HG03045 (cell line): ENCODE data around the gene GALNT10.

Experiments
- ATAC-seq: cut with Tn5 transposase; IDR thresholded peaks from one replicate; pipeline ENCODE4 v1.9.1; 2021; ENCODE audit warnings: mild to moderate bottlenecking, moderate library complexity; ENCODE audit not compliant: unreplicated experiment

Gene GALNT10

DNA sequence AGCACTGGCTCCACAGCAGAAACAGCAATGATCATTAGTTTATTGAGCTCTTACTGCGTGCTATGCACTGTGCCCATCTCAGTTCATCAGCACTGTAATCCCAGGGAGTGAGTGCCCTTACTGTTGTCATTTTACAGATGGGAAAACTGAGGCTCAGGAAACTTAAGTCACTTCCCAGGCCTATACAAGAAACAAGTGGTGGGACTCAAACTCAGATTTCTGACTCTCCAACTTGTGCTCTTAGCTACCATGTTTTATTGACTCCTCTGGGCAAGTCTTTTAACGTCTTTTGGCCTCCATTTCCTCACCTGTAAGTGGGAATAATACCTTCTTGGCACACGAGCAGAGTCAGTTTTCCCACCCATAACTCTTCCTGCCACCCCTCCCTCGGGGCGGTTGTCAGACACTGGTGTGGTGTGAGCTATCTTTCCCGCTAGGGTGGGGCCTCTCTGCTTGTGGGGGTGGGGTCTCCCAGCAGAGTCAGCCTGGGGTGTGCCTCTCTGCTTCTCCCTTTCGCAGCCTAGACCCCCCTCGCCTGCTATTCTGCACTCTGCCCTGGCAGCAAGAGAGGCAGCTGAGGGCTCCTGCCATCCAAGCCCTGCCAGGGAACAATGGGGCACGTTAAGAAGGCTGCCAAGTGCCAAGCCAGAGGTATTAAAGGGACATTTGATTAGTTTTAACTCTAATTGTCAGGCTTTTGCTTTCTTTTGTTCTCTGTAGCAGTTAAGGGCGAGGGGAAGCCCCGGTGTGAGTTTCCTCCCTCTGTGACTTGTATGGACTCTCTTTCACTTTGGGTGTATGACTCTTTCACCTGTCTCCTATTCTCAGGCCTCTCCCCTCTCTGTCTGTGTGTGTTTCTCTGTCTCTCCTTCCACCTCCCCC, 12.1 kb downstream of the GALNT10 start:
- peak; percentile 96 for ATAC-seq

DNA sequence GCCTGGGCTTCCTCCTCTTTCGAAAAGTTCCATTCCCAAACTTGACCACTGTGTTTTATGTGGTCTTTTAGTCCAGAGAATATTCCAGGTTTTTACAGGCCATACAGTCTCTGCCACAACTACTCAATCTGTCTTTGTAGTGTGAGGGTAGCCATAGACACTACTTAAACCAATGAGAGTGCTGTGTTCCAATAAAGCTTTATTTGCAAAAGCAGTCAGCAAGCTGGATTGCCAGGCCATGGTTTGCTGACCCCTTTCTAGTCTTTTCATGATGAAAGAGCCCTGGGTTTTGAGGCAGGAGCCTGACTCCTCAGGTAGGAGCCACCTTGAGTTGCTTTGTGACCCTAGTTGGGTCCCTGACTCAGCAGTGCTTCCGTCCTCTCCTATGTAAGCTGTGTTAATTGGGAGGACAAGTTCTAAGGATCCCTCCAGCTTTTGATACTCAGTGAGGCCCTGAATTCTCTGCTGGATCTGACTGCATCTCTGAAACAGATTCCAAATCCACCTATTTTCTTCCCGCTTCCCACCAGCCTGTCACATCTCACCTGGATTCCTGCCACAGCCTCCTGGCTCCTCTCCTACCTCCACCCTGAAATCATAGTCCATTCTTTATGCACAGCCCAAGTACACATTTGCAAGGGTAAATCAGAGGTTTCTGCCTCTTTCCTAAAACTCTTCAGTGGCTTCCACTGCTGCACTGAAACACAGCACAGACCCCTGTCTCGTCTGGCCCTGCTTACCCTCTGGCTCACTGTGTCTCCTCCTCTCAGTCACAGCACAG, 13.5 kb downstream of the GALNT10 start:
- ATAC-seq: no peak

DNA sequence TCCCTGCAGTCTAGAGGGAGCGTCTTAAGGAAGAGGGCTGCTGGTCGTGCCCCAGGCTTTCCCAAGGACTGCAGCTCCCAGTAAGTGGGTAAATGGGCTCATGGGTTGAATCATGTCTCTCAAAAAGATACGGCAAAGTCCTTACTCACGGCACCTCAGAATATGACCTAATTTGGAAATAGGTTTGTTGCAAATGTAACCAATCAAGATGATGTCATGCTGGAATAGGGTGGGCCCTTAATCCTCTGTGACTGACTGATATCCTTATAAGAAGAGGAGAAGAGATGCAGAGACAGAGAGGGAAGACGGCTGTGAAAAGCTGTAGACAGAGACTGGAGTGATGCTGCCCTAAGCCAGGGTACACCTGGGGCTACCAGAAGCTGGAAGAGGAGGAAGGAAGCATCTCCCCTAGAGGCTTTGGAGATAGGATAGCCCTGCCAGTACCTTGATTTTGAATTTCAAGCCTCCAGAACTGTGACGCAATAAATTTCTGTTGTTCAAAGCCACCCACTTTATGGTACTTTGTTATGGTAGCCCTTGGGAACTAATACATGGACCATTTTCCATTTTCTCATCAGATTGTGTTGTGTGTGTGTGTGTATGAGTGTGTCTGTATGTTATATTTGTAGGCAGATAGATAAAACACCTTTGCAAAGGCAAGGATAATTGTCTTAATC, 15.0 kb downstream of the GALNT10 start:
- no peak for ATAC-seq

DNA sequence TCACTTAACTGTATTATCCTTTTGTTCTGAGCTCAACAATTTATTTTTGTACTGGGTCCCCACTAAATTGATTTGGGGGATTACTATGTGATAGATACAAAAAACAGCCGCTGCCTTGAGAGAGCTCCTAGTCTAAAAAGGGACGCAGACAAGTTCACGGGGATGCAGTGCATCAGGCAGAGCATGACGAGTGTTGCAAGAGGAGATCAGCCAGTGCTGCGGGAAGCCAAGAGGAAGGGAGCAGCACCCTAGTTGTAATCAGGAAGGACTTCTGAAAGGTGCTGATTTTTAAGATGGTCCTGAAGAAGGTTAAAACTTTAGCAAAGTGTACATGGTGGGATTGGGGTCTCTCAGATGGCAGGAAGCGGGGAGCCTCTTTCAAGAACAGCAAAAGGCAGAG, 15.8 kb downstream of the GALNT10 start:
- ATAC-seq: no peak

DNA sequence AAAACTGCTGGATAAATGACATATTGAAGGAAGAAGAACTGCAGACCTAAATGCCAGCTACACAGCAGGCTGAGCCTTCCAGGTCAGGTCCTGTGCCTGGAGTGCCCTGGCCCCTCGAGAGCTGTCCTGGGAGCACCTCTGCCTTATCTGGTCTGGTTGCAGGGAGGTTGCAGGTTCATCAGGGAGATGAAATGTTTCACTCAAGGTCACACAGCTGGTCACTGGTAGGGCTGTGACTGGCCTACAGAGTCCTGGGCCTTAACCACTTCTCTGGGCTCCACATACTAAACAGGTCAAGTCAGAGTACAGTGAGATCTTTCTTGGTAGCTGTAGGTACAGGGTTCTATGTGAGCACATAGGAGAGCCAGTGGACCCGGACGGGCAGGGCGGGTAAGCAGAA, 16.7 kb downstream of the GALNT10 start:
- no peak for ATAC-seq

DNA sequence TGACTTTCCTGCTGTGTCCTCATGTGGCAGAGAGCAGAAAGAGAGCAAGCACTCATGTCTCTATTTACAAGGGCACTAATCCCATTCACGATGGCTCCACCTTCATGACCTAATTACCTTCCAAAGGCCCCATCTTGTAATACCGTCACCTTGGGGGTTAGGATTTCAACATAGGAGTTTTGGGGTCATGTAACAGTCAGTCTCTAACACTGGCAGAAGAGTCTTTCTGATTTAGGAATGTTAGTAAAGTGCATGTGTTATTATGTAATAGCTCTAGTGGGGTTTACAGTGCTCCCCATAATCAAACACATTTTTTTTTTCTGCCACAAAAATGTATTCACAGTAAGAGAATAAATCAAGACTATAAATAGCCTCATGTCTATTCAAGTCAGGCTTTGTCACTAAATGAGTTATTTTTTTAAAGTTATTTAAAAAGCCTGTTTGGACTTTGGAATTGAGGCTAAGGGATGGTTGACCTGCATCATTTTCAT, 19.1 kb downstream of the GALNT10 start:
- ATAC-seq: no peak

DNA sequence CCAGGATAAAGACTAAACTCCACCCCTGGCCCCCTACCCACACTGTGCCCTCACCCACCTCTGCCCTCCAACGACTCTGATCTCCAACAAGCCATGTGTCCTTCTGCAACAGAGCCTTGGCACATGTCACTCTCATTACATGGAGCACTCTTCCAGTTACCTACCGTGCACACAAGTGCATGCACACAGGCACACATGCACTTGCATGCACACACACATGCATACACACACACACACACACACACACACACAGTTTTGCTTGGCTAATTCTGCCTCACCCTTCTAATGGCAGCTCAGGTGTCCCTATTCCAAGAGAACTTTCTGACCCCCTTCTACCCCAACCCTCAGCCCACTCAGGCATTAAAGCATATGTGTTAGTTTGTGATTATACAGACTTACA, 19.6 kb downstream of the GALNT10 start:
- ATAC-seq: no peak

DNA sequence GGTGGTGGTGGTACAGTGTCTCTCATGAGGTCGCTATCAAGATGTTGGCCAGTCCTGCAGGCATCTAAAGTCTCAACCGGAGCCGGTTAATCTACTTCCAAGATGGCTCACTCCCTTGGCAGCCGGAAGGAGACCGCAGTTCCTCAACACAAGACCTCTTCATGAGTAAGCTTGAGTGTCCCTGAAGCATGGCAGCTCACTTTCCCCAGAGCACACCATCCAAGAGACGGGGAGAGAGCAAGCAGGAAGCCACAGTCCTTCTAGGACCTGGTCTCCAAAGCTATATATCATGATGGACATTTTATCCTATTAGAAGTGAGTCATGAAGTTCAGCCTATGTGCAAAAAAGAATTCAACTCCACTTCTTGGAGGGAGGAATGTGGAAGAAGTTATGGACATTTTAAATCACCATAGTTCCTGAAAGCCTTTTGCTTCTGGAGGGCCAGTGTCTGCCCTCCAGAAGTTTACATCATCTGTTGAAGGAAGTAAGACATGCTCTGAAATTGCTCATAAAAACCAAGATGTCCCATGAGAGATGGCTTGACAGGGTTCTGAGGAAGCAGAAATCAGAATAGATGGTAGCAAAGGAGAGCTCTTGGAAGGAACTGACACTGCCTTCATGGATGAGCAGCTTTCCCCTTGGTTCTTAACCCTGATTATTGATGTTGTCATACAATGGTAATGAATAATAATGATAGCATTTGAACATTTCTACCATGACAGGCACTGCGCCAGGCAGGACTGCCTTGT, 21.3 kb downstream of the GALNT10 start:
- ATAC-seq: no peak

DNA sequence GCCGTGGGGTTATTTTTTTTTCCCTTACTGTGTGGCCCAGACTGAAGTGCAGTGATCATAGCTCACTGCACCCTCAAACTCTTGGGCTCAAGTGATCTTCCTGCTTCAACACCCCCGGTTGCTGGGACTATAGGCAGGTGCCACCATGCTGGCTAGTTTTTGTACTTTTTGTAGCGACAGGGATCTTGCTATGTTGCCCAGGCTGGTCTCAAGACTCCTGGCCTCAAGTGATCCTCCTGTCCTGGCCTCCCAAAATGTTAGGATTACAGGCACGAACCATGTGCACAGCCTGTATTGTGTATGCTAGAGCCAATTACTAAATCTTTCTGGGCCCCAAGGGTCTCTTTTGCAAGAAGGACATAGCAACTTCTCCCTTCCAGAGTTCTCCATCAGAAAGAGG, 23.1 kb downstream of the GALNT10 start:
- no peak for ATAC-seq

DNA sequence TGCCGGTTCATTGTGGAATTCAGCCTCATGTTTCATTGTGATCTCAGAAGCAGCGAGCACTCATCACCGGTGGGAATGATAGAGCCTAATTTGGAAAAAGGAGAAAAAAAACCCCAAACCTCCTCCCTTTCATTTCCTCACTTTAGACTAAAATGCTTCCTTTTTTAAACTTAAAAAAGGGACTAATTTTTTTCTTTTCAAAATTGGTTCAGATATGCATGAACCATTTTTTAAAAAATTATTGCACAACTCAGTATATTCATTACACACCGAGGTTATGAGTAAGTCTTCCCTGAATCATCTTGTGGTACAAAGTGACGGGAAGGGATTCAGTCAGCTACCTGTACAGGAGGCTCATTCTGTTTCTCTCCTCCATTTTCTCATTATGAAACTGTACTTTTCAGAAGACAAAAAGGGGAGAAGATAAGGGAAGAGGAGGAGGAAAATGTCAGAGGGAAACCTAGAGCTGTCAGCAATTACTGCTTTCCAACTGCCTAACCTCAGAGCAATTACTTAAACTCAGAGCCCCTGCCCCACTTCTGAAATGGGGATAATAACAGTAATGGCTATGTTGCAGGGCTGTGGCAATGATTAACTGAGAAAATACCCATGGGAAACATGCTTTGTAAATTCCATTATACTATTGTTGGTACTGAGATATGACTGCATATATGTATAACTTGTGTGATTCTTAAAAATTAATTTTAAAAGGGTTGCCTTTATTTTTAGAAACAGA, 24.0 kb downstream of the GALNT10 start:
- ATAC-seq: peak; percentile 90

DNA sequence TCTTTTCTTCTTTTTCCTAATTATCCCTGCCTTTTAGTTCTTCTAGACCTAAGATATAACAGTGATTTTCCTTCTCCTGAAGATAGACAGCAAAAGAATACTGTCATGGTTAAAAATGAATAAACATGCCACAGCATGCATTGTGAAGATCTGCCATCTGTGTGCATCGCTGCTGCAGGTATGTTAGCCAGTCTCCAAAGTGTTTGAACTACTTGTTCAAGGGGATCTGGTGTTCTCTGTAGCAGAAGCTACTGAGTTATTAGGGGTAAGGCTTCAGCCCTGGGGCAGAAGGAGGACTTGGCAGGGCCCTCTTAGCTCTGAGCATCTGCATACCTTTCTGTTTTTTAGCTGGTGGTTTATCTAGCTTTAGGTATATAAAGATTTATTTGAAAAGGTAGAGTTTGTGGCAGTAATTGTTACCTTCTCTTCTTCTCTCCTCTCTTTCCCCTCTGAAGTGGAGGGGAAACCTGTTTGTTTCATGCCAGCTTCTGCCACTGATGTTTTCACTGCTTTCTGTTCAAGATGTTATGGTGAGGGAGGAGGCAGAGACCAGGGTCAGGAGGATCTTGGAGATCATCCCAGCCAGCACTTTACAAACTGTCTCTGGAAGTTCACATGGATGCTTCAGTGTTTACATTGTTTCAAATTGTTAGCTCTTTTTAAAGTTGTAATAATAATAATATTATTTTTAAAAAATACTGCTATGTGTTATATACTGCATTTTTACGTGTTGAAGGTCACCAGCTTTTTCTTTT, 25.2 kb downstream of the GALNT10 start:
- no peak for ATAC-seq

DNA sequence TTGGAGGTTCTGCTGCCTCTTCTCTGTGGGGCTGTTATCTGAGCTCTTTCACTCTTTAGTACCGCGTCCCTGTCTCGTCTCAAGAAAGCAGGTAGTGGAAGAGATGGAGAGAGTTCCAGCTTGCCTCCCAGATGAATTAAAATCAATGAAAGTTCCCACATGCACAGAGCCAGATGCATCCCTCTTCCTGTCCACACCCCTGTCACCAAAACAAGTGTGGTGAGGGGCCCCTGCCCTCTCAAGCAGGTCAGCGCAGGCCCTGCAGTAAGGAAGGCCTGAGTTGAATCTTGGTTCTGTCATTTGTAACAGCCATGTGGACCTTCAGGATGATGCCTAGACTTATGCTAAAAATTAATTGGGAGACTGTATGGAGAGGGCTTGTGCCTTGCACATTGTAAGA, 26.9 kb downstream of the GALNT10 start:
- no peak for ATAC-seq

DNA sequence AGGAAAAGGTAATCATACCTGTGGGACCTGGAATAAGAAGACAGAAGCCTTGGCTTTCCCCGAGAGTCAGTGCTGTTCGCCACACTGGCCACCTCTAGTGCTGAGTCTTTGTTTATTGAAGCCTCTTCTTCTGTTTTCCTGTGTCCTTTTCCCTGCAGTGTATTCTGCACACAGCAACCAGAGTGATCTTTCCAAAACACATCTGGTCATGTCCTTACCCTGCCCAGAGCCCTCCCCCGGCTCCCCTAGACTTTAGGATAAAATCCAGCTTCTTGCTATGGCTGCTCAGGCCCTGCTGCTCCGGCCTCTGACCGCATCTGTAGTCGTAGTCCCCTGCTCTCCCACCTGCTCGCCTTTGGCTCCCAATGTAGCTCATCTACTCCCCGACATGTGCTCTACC, 28.3 kb downstream of the GALNT10 start:
- no peak for ATAC-seq

DNA sequence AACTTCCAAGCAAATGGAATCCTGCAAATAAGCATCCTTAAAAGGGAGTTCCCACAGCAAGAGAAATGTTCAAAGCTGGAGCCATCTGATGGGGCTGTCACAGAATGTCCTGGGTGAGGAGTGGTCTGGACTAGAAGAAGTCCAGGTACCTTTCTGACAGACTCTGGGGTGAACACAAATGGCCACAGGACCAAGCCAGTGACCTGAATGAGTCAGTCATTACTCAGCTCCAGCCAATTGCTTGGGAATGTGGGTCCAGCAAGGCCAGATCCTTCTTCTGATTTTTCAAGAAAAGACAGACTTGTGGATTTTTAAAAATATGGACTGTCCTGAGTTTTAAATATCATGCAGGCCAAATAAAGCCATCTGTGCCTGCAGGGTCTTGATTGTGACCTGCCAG, 30.1 kb downstream of the GALNT10 start:
- no peak for ATAC-seq

DNA sequence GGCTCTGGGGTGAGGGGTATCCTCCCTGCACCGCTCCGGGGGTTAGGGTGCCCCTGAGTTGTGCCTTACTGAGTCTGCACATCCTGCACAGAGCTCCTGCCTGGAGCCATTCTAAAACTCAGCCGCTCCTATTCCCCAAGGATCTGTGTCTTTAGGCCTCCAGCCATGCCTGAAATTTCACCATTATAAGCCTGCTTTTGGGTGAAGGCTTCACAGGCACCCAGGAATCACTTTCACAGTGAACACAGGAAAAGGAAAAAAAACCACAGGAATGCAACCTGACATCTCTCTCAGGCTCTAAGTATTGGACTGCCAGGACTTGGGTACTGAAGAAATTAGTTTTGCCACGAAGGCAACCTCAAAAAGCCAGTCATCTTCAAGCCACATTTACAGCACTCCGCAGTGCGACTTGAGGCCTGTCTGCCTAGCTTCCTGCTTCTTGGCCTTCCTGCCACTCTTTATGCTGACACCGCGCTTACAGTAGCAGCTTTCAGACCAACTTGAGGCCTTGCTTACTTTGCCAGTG, 30.9 kb downstream of the GALNT10 start:
- peak; percentile 52 for ATAC-seq

DNA sequence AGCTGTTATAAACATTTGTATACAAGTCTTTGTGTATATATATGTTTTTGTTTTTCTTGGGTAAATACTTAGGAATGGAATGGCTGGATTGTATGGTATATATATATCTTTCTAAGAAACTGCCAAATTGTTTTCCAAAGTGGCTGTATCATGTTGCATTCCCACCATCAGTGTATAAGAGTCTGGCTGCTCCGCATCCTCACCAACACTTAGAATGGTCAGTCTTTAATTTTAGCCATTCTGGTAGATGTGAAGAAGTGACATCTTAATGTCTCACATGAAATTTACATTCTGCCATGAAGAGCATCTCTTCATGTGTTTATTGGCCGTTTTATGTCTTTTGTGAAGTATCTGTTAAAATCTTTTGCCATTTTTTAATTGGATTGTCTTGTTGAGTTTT, 31.9 kb downstream of the GALNT10 start:
- ATAC-seq: no peak

DNA sequence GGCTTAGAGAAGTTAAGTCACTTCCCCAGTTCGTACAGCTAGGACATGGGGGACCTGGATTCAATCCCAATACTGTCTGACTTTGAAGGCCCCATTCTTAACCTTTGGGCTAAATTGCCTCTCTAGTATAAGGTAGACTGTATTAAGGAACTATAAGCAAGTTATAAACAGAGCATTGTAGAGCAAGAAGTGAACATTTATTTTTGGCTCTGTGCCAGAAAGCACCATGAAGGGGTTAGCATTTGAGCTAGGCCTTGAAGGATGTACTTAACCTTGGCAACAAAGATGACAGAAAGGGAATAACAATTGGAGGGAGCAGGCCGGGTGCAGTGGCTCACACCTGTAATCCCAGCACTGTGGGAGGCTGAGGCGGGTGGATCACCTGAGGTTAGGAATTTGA, 32.8 kb downstream of the GALNT10 start:
- ATAC-seq: no peak

DNA sequence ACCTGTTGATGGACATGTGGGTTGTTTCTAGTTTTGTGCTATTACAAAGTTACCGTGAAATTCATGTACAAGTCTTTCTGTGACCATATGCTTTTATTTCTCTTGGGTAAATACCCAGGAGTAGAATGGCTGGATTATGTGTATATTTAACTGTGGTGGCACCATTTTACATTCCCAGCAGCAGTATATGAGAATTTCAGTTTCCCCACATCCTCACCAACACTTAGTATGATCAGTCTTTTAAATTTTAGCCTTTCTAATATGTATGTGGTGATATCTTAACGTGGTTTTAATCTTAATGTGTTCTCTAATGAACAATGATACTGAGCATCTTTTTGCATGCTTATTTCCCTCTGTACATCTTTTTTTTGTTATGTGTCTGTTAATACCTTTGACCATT, 36.6 kb downstream of the GALNT10 start:
- no peak for ATAC-seq

DNA sequence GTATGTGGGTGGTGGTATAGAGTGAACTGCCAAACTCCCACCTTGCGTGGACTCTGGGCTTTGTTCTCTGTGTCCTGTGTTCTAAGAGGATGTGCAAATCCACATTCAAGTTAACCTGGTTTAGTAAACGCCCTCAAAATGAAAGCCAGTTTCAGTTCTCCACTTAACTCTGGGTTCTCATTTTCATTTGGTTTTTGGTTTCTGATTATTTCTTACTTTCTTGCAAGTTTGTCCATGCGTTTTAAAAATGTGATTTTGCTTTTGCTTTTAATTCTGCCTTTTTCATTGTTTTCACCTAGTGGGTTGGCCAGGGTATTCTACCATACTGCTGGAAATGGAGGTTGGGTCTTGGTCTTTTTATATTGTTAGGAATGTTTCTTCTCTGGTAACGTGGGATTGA, 38.2 kb downstream of the GALNT10 start:
- peak; percentile 88 for ATAC-seq
